Right lobe of liver (tissue), 6 donors: ENCODE data around the gene MB21D2. TPM values are rescaled to one million over a fixed set of nuclear protein-coding genes. Genes with fewer than 3 reads are reported as not detected.
"Not testable (repeated sequence)": the region's sequence is repeated elsewhere in the genome, so short reads cannot be mapped to it uniquely, and the experiment has no call there.

ENCODE experiments used
- ATAC-seq, 4 donors: fragments of 200-7000 bp; cut with Tn5 transposase; one replicate each; pipeline ENCODE4 v1.9.1; 2020; ENCODE audit warnings: mild to moderate bottlenecking in 4 of 4, moderate library complexity in 4 of 4
- DNase-seq, 3 donors: peaks; one replicate each; pipeline ENCODE4 v3.0.0-alpha.2; 2020
- H3K27ac ChIP-seq, 3 donors: fragments of 200-600 bp; one replicate each; pipeline ENCODE4 v1.8.0; 2022
- H3K27me3 ChIP-seq, 2 donors: fragments of 200-600 bp; one replicate each; pipeline ENCODE4 v1.8.0; 2022
- H3K36me3 ChIP-seq, 4 donors: fragments of 200-600 bp; sonication (generic) in 1 of 4; one replicate each; pipeline versions ENCODE4 v1.5.1 to v1.8.0; 2017 to 2022; ENCODE audit warnings: control low read depth in 1 of 4
- H3K4me1 ChIP-seq, 4 donors: fragments of 200-600 bp; sonication (generic) in 1 of 4; one replicate each; pipeline versions ENCODE4 v1.5.1 to v1.8.0; 2017 to 2022; ENCODE audit warnings: control low read depth in 1 of 4
- H3K4me3 ChIP-seq, 3 donors: fragments of 200-600 bp; one replicate each; pipeline ENCODE4 v1.8.0; 2022
- H3K9me3 ChIP-seq, 4 donors: fragments of 200-600 bp; sonication (generic) in 1 of 4; one replicate each; pipeline versions ENCODE4 v1.5.1 to v1.8.0; 2017 to 2022; ENCODE audit warnings: control low read depth in 1 of 4
- POLR2A ChIP-seq: fragments of 450-650 bp; IDR thresholded peaks from one replicate; pipeline ENCODE4 v1.6.1; 2017; ENCODE audit warnings: antibody characterized with exemption, mild to moderate bottlenecking
- WGBS: methylation state at CpG from one replicate; pipeline ENCODE4 v1.1.6; 2018; ENCODE audit warnings: low coverage, low lambda C conversion rate; ENCODE audit not compliant: insufficient coverage; ENCODE audit errors: missing lambda C conversion rate; 5-methylcytosine and 5-hydroxymethylcytosine counted together
- intact Hi-C, 2 donors: fragments of 100-400 bp; cut with DNase I; formaldehyde crosslinking; loops; one replicate each; pipeline versions ENCODE4 v1.11.2 to v1.14.1; 2022
- long read RNA-seq: library from polyadenylated mRNA; unstranded; transcript quantifications from one replicate; pipeline ENCODE4 v2.0.0, GENCODE V29; 2019
- total RNA-seq, 6 experiments: library from RNA; depleted of rRNA in 2 of 6; stranded (reverse); fragments of >200 nt in 2 of 6; fragmentation: NEBNext Ultra II Directional in 3 of 6; extraction: Animal tissue kit (Norgen Biotek cat#: 25700) in 3 of 6; gene quantifications; one replicate each; pipeline versions ENCODE4 v1.1.0 to v1.2.4, GENCODE V29; 2016 to 2023
- TF ChIP-seq, protein P1 (sequence below), 4 donors: fragments of 200-600 bp in 3 of 4; fragments of 450-650 bp in 1 of 4; IDR thresholded peaks; one replicate each; pipeline versions ENCODE4 v1.5.1 to v1.8.0; 2016 to 2022; ENCODE audit warnings: antibody characterized with exemption in 4 of 4, mild to moderate bottlenecking in 2 of 4
- donor health status: DM: no; HTN: yes; CAD: no.
- donor health status: DM: no; HTN: no; CAD: no.
- donor health status: DM: no; HTN: no; CAD: no.
- donor health status: DM: no; HTN: yes; CAD: no.
- donor health status: DM: no; HTN: yes; CAD: no.

The MB21D2 gene, protein sequence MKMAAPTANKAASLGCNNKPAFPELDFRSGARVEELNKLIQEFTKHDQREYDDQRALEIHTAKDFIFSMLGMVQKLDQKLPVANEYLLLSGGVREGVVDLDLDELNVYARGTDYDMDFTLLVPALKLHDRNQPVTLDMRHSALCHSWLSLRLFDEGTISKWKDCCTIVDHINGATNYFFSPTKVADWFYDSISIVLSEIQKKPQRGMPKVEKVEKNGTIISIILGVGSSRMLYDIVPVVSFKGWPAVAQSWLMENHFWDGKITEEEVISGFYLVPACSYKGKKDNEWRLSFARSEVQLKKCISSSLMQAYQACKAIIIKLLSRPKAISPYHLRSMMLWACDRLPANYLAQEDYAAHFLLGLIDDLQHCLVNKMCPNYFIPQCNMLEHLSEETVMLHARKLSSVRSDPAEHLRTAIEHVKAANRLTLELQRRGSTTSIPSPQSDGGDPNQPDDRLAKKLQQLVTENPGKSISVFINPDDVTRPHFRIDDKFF
- under 1 TPM in 5 of 6 experiments, not detected in 1; 0.15 to 0.86 (median 0.31) TPM for total RNA-seq
- long read RNA-seq = 0 reads

DNA sequence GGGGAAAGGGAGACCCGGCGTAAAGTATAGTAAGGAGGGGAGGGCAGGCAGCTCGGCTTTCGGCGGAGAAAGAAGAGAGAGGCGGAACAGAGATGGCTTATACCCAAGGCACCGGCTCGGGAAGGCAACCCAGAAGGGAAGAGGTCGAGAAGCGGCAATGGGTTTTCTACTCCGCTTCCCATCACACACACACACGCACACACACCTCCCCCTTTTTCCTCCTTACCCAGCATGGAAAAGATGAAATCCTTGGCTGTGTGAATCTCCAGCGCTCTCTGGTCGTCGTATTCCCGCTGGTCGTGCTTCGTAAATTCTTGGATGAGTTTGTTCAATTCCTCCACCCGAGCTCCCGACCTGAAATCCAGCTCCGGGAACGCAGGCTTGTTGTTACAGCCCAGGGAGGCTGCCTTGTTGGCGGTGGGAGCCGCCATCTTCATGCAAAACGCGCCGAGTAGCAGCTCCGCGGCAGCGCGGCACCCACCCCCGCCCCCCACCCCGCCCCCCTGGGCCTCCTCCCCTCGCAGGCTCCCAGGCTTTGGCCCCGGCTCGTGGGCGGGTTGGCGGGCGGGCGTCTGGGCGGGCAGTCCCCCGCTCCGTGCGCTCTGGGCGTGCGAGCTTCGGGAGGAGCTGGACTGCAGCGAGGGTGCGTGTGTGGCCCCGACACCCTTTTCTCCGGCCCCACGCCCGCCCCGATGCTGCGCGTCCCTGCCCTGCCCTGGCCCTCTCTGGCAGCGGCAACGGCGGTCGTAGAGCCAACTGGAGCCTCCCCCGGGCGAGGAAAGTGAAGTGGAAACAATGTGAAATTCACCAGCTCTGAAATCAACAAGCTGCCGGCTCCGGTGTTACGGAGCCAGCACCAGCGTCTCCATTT lies at the start of gene MB21D2:
TSS of gene MB21D2 (minus strand) at position 453 of the 871 bp plus-strand sequence. CDS start at position 437, 16 bp downstream.
- intact Hi-C loops = loop anchor here in 1 of 2 donors (10.0 kb wide), 1 partner anchor 63 kb away; no protein-coding TSS in a partner anchor
- peaks cover 0 to 11% (median 0%) of the 10 kb centered on the region in 4 donors for H3K4me1 ChIP-seq
- peak within 1 kb of the TSS; percentile 41 to 57 (median 57) for H3K4me3 ChIP-seq
- under 1% methylated on average over 33 of the region's 66 CpGs for WGBS
- H3K27me3 ChIP-seq = peaks cover 0 to 15% of the 10 kb centered on the region in 2 donors
- H3K9me3 ChIP-seq = no peaks in the 10 kb centered on the region
- no peaks in the 10 kb centered on the region for H3K36me3 ChIP-seq
- peak within 1 kb of the TSS; percentile 37 to 66 (median 53) for H3K27ac ChIP-seq
- TF ChIP-seq, protein P1, sequence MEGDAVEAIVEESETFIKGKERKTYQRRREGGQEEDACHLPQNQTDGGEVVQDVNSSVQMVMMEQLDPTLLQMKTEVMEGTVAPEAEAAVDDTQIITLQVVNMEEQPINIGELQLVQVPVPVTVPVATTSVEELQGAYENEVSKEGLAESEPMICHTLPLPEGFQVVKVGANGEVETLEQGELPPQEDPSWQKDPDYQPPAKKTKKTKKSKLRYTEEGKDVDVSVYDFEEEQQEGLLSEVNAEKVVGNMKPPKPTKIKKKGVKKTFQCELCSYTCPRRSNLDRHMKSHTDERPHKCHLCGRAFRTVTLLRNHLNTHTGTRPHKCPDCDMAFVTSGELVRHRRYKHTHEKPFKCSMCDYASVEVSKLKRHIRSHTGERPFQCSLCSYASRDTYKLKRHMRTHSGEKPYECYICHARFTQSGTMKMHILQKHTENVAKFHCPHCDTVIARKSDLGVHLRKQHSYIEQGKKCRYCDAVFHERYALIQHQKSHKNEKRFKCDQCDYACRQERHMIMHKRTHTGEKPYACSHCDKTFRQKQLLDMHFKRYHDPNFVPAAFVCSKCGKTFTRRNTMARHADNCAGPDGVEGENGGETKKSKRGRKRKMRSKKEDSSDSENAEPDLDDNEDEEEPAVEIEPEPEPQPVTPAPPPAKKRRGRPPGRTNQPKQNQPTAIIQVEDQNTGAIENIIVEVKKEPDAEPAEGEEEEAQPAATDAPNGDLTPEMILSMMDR (IDR thresholded peaks at IDR 0.05) = no peak
- peak; percentile 34 for TF ChIP-seq POLR2A
- ATAC-seq = peak; percentile 73 to 88 (median 82)
- peak; percentile 59 to 72 (median 71) for DNase-seq

DNA sequence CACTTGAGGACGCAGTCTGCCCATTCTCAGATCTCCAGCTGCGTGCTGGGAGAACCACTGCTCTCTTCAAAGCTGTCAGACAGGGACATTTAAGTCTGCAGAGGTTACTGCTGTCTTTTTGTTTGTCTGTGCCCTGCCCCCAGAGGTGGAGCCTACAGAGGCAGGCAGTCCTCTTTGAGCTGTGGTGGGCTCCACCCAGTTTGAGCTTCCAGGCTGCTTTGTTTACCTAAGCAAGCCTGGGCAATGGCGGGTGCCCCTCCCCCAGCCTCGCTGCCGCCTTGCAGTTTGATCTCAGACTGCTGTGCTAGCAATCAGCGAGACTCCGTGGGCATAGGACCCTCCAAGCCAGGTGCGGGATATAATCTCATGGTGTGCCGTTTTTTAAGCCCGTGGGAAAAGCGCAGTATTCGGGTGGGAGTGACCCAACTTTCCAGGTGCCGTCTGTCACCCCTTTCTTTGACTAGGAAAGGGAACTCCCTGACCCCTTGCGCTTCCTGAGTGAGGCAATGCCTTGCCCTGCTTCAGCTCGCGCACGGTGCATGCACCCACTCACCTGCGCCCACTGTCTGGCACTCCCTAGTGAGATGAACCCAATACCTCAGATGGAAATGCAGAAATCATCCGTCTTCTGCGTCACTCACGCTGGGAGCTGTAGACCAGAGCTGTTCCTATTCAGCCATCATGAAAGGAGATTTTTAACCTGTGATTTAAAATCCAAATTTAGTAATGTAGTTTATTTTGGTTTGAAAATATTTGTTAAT lies 47.5 kb upstream of the MB21D2 start:
- ATAC-seq, H3K9me3 ChIP-seq, H3K4me1 ChIP-seq, H3K36me3 ChIP-seq, DNase-seq, H3K27ac ChIP-seq, intact Hi-C loops, H3K4me3 ChIP-seq, H3K27me3 ChIP-seq: not testable (repeated sequence)
- 88% methylated on average over 3 of the region's 21 CpGs for WGBS

DNA sequence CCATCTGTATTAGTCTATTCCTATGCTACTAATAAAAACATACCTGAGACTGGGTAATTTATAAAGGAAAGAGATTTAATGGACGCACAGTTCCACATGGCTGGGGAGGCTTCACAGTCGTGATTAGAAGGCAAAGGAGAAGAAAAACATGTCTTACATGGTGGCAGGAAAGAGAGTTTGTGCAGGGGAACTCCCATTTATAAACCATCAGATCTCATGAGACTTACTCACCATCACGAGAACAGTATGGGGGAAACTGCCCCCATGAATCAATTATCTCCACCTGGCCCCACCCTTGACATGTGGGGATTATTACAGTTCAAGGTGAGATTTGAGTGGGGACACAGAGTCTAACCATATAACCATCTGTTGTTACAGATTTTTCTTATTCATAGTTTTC lies 42.1 kb upstream of the MB21D2 start:
- no peaks in the 10 kb centered on the region for H3K9me3 ChIP-seq
- H3K4me1 ChIP-seq = no peaks in the 10 kb centered on the region
- ATAC-seq (no peak), DNase-seq (no peak)
- H3K4me3 ChIP-seq = no peak overlapping the region
- WGBS = 33% methylated on average over 3 of the region's 3 CpGs
- H3K27me3 ChIP-seq = no peaks in the 10 kb centered on the region
- intact Hi-C loops = no loop called here
- H3K27ac ChIP-seq = no peak overlapping the region
- TF ChIP-seq, protein P1 (IDR thresholded peaks at IDR 0.05) = no peak
- no peak for TF ChIP-seq POLR2A
- no peaks in the 10 kb centered on the region for H3K36me3 ChIP-seq

DNA sequence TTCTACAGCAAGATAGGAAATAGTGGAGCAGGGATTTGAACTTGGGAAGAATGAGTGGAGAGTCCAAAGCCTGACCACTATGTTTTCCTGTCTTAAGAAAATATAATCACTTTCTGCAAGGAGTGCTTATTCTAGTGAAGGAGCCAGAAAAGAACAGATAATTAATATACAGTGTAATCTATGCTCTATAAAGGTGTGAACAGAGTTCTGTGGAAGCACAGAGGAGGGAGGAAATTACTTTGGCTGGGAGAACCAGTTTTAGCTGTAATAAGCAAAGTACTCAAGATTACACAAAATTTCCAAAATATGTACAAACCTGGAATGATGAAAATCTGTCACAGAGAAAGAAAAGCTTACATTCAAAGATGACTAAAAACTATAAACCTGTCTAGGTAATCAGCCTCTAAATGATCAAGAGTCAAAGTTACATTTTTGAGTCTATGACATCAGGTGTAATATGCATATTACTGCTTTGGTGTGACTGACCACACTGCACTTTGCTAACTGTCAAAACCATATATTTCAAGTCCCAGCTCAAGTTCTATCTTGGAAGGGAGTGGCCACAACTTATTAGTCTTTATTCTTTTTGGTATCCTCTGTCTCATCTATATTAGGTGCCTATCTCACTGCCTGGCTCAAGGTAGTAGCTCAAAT lies 40.7 kb upstream of the MB21D2 start:
- Histone ChIP-seq H3K4me3 (no peak overlapping the region), H3K9me3 (no peaks in the 10 kb centered on the region), H3K4me1 (no peaks in the 10 kb centered on the region), H3K36me3 (no peaks in the 10 kb centered on the region), H3K27me3 (no peaks in the 10 kb centered on the region), H3K27ac (peak overlapping the region in 1 of 3 donors; percentile 64)
- ATAC-seq = no peak
- TF ChIP-seq POLR2A = no peak
- TF ChIP-seq, protein P1 (IDR thresholded peaks at IDR 0.05) = no peak
- intact Hi-C loops = no loop called here
- DNase-seq = no peak
